GM19240 (cell line): Measurements from ENCODE around the gene TUBB4B.
A peak's percentile ranks its signal among the peaks of the same experiment; 100 is the strongest.

ENCODE experiments used
- DNase-seq: peaks from one replicate; pipeline ENCODE4 v3.0.0; 2011; ENCODE audit warnings: low spot score; ENCODE audit not compliant: insufficient read length

Gene TUBB4B

GRCh38 chr9:137270929-137271695 is 30.0 kb downstream of the TUBB4B start:
- DNase-seq: no peak

GRCh38 chr9:137271696-137272076 is 30.6 kb downstream of the TUBB4B start:
- no peak for DNase-seq

- no peak for DNase-seq
These were observed 31.4 kb downstream of the TUBB4B start for GRCh38 chr9:137272241-137273094.

- DNase-seq: no peak
These were observed 32.0 kb downstream of the TUBB4B start for GRCh38 chr9:137273095-137273490.

GRCh38 chr9:137273611-137274320 is 32.7 kb downstream of the TUBB4B start:
- no peak for DNase-seq

GRCh38 chr9:137275203-137275587 is 34.1 kb downstream of the TUBB4B start:
- DNase-seq: no peak

- no peak for DNase-seq
These were observed 34.7 kb downstream of the TUBB4B start for GRCh38 chr9:137275588-137276472.

GRCh38 chr9:137276473-137277328 is 35.6 kb downstream of the TUBB4B start:
- DNase-seq: no peak

- peak; percentile 94 for DNase-seq
These were observed 36.4 kb downstream of the TUBB4B start, which contains the start of gene TOR4A for GRCh38 chr9:137277329-137278041. TOR4A (plus strand) TSS chr9:137277726; CDS start chr9:137278690, 964 bp downstream.

GRCh38 chr9:137278061-137278701 is 37.1 kb downstream of the TUBB4B start:
- DNase-seq: no peak

GRCh38 chr9:137278721-137279711 is 37.9 kb downstream of the TUBB4B start:
- no peak for DNase-seq

- DNase-seq: no peak
These were observed 38.8 kb downstream of the TUBB4B start for GRCh38 chr9:137279741-137280473.

- no peak for DNase-seq
These were observed 39.6 kb downstream of the TUBB4B start for GRCh38 chr9:137280474-137281344.

GRCh38 chr9:137281345-137282116 is 40.4 kb downstream of the TUBB4B start:
- DNase-seq: no peak

GRCh38 chr9:137286975-137287383 is 45.9 kb downstream of the TUBB4B start:
- no peak for DNase-seq
